NCI-H1092 (cell line): ENCODE results near the gene MRPL9.
"Not testable (repeated sequence)": the region's sequence is repeated elsewhere in the genome, so short reads cannot be mapped to it uniquely, and the experiment has no call there.

ENCODE experiments used
- DNase-seq: peaks from one replicate; lab custom pipeline; 2025; lab: John Stamatoyannopoulos, UW

The MRPL9 gene

DNA sequence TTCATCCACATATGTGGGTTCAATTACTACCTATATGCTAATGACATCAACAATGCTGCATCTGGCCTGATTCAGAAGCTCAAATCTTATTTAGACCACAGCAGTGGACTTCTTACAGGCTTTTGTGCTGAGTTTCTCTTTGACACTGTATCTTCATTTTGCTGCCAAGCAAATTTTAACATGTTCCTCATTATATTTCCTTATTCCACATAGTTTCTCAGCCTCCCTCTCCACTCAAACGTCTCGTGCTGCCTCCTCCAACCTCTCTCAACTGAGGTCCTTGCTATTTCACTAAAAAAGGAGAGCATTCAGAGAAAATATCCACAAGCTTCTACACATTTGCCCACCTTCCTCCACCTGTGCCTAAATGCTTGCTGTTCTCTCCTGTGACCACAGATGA lies 20.5 kb upstream of the MRPL9 start:
- DNase-seq = no peak

DNA sequence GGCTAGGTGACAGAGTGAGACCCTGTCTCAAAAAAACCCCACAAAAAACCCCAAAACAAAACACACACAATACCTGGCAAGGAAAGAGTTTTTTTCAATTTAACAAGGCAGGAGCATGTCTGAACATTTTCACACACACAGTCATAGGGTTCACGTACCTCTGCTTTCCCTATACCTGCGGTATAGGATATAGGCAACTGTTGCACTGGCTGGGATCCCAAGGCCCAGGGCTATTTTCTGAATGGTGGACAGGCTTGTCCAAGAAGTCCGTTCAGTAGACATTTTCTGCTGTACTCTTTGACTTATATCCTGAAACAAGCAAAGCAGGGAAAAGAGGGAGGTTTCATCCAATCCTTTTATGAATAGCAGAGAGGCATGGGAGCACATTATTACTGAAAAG lies 19.4 kb upstream of the MRPL9 start:
- DNase-seq = no peak

DNA sequence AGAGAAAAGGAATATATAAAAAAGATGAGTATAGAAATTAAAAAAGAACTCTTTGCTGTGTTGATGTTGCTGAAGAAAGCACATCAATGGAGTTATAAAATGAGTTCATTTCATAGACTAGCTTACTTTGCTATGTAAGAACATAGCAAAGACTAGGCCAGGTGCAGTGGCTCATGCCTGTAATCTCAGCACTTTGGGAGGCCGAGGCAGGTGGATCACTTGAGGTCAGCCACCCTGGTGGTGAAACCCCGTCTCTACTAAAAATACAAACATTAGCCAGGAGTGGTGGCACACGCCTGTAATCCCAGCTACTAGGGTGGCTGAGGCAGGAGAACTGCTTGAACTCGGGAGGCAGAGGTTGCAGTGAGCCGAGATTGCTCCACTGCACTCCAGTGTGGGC lies 18.7 kb upstream of the MRPL9 start:
- not testable (repeated sequence) for DNase-seq

DNA sequence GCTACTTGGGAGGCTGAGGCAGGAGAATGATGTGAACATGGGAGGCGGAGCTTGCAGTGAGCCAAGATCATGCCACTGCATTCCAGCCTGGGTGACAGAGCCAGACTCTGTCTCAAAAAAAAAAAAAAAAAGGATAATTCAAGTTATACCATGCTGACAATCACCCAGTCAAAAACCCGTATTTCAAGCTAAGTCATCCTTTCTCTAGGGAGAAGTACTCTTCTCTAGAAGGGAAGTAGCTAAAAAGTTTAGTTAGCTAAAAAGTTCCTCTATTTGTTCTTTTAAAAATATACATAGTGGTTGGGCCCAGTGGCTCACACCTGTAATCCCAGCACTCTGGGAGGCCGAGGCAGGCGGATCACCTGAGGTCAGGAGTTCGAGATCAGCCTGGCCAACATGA lies 17.4 kb upstream of the MRPL9 start:
- DNase-seq = not testable (repeated sequence)

DNA sequence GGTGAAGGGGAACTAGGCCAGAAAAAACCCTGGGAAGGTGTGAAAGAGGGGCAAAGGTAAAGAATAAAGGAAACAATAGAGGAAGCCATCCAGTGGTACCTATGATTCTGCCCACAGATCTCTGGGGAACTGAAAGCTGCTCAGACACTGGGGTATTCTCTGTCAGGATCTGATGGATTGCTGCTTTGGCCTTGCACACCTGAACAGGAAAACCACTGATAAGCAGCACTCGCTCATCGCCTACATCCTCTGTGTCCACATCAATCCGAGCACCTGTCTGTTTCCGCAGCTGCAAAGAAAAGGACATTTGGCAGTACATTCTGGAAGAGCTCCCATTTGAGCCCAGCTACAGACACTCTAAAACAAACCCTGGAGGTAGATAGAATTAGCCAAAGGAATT lies 16.6 kb upstream of the MRPL9 start:
- no peak for DNase-seq

DNA sequence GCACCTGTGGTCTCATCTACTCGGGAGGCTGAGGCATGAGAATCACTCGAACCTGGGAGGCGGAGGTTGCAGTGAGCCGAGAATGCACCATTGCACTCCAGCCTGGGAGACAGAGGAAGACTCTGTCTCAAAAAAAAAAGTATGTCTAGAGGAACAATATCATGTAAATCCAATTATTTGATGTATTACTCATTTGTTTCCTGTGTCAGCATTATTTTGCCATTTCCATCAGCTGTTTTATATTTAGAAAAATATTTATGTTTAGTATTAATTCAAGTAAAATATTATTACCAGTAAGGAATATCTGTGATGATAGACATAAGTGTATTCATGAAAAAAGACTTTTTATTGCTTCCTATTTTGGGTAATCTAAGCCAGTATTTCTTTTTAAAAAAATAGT lies 14.0 kb upstream of the MRPL9 start:
- DNase-seq = no peak

DNA sequence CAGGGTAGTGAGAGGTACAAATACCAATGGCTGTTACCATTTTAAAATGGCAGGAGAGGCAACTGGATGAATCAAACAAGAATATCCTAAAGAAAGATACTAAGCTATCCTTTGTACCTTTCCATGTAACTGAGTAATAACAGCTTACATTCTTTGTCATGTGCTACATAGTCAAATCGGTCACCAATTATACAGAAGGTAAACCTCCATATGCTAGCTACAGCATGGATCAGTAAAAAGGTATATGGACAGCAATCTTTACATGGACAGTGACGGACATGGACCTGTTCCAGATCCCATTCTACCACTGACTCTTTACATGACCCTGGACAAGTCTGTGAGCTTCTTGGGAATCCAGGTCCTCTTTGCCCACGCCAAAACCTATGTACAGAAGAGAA lies 13.4 kb upstream of the MRPL9 start:
- DNase-seq = no peak

DNA sequence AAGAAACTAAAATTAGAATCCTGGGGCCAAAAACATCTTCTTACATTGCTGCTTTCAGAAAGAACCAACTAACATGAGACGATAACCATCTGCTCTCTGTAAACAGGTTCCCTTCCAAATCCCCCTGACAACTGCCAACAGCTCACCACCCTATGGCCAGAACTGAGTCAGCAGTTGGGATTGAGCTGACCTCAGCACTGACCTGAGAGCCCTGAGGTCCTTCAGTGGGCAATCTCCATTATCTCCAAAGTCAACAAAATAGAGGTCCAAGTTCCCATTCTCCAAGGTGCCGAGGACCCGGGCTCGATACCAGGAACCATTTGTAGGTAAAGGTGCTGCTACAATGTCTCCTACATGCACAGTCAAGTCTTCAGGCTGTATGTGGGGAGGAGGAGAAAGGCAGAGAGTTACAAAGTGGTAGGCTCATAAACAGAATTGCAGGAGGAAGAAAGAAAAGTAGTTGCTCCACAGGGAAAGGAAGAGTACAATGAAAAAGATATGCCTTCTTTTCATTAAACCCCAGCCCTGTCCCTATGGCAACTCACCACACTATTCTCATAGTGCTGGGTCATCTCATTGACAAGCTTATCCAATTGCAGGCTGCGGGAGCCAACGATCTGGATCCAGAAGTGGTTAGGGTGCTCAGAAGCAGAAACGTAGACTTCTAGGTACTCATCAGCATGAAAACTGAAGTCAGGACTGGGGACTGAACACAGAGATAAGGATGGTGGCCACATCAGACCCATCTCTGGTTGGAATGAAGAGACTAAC lies 12.8 kb upstream of the MRPL9 start:
- no peak for DNase-seq

DNA sequence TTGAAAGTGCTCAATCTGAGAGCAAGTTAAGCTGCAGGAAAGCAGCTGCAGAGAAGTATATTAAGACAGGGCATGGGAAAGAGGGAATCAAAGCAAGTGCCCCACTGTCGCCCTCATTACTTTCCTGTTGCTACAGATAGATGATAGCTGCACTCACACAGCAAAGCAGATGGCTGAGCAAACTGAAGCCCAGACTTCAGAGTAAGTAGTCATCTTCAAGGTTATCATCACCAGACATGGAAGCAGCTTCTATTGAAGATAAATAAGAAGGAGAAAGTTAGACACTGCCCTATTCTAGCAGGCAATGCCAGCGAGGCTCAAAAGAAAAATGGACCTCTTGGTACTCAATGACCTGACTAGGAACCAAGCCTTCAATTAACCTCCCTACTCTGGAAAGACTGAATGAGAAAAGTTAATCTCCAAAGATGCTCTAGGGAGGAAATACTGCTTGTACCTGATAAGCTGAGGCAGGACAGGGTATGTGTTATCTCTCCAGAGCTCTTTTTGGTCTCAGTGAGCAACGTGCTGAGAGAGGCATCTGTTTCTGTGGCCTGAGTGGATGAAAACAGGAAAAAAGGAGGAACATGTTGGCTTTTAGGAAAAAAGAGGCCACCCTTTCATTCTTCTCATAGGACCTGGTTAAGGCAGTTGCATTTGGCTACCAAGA lies 11.1 kb upstream of the MRPL9 start:
- DNase-seq = no peak

DNA sequence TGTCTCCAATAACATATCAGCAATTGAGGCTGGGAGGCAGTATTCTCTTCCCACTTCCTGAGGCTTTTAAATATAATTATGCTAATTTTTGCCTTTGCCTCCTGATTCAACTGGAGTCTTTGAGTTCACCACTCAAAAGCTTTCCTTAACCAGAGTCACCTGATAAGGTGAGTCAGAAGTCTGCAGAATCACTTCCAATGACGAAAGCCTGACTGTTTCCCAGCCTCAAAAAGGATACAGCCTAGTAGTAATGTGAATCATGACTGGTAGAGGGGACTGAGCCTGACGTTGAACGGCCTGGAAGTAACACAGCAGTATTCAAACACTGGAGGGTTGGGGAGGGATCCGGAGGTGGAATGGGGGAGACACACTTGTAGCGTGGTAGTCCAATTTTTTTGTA lies 10.4 kb upstream of the MRPL9 start:
- no peak for DNase-seq

DNA sequence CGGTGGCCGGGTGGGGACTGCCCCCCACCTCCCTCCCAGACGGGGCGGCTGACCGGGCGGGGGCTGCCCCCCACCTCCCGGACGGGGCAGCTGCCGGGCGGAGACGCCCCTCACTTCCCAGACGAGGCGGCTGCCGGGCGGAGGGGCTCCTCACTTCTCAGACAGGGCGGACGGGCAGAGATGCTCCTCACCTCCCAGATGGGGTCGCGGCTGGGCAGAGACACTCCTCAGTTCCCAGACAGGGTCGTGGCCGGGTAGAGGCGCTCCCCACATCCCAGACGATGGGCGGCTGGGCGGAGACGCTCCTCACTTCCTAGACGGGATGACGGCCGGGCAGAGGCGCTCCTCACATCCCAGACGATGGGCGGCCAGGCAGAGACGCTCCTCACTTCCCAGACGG lies 6.0 kb upstream of the MRPL9 start:
- DNase-seq = not testable (repeated sequence)

DNA sequence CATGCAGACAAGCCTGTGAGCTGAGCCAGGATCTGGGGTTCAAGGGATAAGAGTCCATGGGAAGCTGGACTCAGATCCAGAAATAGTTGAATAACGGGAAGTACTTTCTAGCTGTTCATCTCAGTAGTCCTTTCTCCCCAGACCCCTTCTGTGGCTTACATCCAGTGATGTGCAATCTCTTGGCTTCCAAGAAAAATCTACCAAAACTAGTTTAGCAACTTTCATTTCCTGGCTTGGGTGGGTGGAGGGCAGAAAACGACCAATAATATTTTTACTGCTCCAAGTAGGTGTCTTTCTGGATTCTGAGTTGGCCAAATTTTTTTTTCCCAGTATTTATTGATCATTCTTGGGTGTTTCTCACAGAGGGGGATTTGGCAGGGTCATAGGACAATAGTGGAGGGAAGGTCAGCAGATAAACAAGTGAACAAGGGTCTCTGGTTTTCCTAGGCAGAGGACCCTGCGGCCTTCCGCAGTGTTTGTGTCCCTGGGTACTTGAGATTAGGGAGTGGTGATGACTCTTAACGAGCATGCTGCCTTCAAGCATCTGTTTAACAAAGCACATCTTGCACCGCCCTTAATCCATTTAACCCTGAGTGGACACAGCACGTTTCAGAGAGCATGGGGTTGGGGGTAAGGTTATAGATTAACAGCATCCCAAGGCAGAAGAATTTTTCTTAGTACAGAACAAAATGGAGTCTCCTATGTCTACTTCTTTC lies 5.2 kb upstream of the MRPL9 start:
- DNase-seq = not testable (repeated sequence)

DNA sequence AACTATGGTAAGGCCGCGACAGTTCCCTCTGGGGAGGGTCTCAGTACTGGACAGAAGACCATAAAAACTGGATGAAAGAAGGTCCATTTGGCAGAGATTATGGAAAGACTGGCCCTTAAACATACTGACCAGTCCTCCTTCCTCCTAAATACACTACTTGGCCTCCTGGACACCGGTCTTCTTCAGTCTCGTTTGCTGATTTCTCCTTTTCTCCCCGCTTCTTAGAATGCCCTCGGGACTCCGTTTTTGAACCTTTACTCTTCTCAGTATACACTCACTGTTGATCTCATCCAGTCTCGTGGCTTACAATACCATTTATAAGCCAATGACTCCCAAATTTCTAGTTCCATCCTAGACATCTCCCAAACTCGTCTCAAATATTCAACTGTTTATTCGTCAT lies 694 bp upstream of the MRPL9 start:
- DNase-seq = no peak

DNA sequence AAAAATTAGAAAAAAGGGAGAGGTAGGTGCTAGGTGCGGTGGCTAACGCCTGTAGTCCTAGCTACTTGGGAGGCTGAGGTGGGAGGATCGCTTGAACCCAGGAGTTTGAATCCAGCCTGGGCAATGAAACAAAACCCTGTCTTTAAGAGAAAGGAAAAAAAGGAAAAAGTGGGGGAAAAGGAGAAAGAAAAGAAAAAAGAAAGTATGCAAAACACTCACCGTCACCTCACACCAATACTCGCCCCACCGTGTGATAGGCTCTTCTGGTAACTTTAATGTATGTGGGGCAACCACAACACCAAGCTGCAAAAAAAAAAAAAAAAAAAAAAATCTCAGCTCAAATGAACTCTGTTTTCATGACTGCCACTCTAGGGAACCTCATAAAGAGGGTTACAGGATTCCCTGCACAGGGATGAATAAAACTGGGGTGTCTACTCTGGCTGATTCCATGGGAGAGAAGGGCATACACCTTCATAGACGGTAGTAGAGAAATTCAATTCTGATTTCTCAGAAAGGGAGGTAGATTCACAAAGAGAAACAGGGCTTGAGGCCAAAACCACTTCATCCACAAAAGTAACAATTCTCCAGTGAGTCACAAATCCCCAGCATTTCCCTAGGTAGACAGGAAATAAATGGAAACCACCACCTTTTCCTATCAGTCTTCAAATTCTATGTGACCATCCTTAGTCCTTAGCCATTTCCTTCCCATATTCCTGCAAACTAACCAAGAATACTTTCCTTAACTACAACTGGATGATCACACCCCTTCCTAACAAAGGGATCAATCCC lies 2.5 kb downstream of the MRPL9 start:
- DNase-seq = no peak

DNA sequence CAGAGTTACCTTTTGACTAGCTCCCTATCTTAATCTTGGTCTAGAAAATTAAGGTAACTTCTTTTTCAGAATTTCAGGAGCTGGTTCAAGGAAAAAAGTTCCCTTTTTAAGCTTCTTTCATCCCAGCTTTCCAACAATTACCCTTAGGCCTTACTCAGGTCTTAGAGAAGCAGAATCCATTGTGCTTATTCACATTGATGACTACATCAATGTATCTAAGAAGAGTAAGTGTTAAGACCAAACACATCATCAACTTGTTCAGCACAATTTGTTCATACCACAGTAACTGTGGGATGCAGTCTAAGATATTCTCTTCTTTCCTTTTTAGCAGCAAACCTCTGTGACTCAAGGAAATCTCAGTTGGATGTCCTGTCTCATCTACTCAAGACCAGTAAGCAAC lies 4.1 kb downstream of the MRPL9 start:
- no peak for DNase-seq

DNA sequence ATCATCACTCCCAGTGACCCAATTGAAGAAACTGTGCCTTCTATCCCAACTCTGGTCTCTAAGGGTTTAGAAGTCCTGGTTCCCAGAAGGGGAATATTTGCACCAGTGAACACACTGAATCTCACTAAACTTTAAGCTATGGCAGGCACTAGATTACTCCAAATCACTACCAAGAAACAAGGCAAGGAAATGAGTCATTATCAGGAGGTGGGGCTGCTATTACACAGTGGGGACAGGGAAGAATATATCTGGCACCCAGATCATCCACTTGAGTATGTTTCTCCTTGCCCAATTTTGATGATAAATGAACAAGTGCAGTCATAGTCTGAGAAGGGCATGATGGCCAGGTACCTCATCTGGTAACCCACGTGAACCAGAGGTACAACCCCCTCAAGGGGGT lies 7.0 kb downstream of the MRPL9 start:
- no peak for DNase-seq

DNA sequence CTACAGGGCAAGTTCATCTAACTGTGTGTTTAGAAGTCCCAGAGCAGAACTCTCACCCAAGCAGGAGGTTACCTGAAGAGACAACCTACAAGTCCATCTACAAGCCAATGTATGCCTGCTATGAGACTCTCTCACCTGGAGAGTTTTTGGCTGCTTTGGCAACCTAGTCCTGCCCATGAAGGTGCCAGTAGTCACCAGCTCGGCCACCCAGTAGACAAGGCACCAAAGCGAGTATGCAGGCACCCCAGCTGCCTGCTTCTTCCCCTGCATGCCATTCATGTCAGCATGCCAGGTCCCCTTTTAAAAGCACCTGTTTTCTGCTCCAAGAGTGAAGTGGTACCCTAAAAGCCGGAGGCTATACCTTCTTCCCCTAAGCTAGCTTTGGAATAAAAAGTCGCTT lies 21.8 kb downstream of the MRPL9 start:
- no peak for DNase-seq

DNA sequence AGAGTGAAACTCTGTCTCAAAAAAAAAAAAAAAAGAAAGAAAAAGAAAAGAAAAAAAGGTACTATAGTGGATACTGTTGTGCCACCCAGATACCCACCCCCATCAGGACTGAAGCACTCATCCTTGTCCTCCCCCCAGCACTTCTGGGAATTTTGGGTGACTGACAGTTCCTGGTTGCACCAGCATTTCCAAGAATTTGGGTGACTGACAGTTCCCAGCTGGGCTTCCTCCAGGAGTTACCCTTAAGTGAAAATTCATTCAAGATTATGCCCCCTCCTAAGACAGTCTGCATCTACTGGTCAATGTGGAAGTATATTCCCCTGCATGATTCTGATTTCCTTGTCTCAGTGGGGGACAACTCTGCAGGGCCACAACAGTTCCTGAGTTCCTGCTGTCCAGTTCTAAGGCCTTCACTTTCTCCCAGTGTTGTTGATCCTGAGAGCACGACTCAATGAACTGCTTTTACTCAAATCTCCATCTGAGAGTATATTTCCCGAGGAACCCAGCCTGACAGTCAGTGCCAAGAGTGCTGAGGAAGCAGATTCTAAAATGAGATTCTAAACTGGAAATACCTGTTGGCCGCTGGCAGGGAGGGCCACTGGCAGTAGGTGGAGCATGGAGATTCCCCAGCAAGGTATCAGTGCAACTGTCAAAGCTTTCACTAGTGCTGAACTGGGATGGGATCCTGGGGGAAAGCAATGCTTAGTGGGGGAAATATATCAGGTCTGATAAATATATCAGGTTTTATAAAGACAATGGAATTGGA lies 23.5 kb downstream of the MRPL9 start:
- DNase-seq = no peak

DNA sequence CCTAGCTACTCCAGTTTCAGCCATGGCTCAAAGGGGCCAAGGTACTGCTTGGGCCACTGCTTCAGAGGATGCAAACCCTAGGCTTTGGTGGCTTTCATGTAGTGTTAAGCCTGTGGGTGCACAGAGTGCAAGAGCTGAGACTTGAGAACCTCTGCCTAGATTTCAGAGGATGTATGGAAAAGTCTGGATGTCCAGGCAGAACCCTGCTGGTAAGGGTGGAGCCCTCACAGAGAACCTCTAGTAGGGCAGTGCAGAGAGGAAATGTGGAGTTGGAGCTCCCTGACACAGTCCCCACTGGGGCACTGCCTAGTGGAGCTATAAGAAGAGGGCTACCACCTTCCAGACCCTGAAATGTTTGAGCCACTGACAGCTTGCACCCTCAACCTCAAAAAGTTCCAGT lies 25.8 kb downstream of the MRPL9 start:
- no peak for DNase-seq

DNA sequence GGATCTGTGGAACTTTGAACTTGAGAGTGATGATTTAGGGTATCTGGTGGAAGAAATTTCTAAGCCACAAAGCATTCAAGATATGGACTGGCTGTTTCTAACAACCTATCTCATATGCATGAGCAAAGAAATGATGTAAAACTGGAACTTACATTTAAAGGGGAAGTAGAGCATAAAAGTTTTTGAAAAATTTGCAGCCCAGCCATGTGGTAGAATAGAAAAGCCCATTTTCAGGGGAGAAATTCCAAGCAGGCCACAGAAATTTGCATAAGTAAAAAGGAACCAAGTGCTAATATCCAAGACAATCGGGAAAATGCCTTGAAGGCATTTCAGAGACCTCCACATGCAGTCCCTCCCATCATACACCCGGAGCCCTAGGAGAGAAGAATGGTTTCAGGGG lies 26.3 kb downstream of the MRPL9 start:
- no peak for DNase-seq

DNA sequence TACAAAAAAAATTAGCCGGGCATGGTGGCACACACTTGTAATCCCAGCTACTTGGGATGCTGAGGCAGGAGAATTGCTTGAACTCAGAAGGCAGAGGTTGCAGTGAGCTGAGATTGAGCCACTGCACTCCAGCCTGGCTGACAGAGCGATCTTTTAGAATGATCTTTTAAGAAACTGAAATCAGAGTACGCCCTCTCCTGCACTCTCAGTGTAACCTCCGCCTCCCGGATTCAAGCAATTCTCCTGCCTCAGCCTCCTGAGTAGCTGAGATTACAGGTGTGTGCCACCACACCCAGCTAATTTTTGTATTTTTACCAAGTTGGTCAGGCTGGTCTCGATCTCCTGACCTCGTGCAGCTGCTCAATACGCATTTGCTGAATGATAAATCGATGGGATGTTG lies 29.3 kb downstream of the MRPL9 start:
- not testable (repeated sequence) for DNase-seq

DNA sequence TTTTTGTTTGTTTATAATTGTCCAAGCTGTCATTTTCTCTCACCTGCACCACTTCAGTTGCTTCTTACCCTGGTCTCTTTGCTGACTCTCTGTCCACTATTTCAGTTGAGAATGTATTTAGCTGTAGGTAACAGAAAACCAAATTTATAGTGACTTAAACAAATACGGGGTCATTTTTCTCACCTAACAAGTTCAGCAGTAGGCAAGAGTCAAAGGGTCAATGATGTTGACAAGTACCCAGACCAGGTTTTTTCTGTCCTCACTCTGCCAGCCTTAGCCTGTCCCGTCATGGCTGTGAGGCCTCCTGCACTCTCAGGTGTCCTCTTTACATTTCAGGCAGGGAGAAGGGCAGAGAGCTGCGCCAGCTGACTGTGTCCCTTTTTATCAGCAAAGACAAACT lies 30.2 kb downstream of the MRPL9 start:
- no peak for DNase-seq
